Measurements from ENCODE around the gene SH2D5. TPM values are rescaled to one million over a fixed set of nuclear protein-coding genes. Genes with fewer than 3 reads are reported as not detected.

The SH2D5 gene
- total and polyA plus RNA-seq, 4 donors: 1.5 to 8.7 (median 5.1) TPM

GRCh38 chr1:20670936-20671335 lies 61.6 kb downstream of the SH2D5 start:
- no peak for DNase-seq (ENCODE audit: low read depth in 4 of 6, low spot score in 6 of 6)
- Histone ChIP-seq H3K9me3 (ENCODE audit: control insufficient read depth, insufficient read depth, low read length) (no peaks in the 10 kb centered on the region), H3K27ac (ENCODE audit: low read depth, low read length) (no peak overlapping the region), H3K27me3 (ENCODE audit: control insufficient read depth, insufficient read depth, low read length) (no peaks in the 10 kb centered on the region), H3K4me3 (ENCODE audit: low read depth, low read length) (no peak overlapping the region), H3K36me3 (ENCODE audit: control insufficient read depth, insufficient read depth, low read length) (peaks cover 29% of the 10 kb centered on the region), H3K4me1 (ENCODE audit: control insufficient read depth, insufficient read depth, low read length) (no peaks in the 10 kb centered on the region)
- 87% methylated on average over 5 of the region's 5 CpGs for WGBS (ENCODE audit: insufficient coverage)

Other genes starting within 250 kb of the SH2D5 start
- gene CAMK2N1, start 246.5 kb downstream of the SH2D5 start, total RNA-seq: 10 to 100 TPM; 36.4 to 93.3 TPM
- gene CAMK2N1, start 246.5 kb downstream of the SH2D5 start, polyA plus RNA-seq (ENCODE audit: insufficient read length in 2 of 2): 100 to 1,000 TPM; 300 to 385 TPM
- gene MUL1, start 224.6 kb downstream of the SH2D5 start, total RNA-seq: 10 to 100 TPM; 23.6 to 31.7 TPM
- 10 to 100 TPM; 30.9 to 34.4 TPM for gene MUL1, start 224.6 kb downstream of the SH2D5 start, polyA plus RNA-seq (ENCODE audit: insufficient read length in 2 of 2)
- gene FAM43B, start 180.1 kb downstream of the SH2D5 start, total RNA-seq: 1 to 10 TPM; 3.0 TPM
- 10 to 100 TPM; 14.1 to 14.4 TPM for gene FAM43B, start 180.1 kb downstream of the SH2D5 start, polyA plus RNA-seq (ENCODE audit: insufficient read length in 2 of 2)
- 1 to 10 TPM in 1 of 2 donors, under 1 TPM in 1; 0.61 to 1.8 TPM for gene CDA, start 143.6 kb downstream of the SH2D5 start, total RNA-seq
- gene CDA, start 143.6 kb downstream of the SH2D5 start, polyA plus RNA-seq (ENCODE audit: insufficient read length in 2 of 2): under 1 TPM; 0.57 to 0.99 TPM
- gene PINK1, start 99.2 kb downstream of the SH2D5 start, total RNA-seq: 100 to 1,000 TPM; 106 to 125 TPM
- 100 to 1,000 TPM; 153 to 164 TPM for gene PINK1, start 99.2 kb downstream of the SH2D5 start, polyA plus RNA-seq (ENCODE audit: insufficient read length in 2 of 2)
- 100 to 1,000 TPM; 124 to 205 TPM for gene DDOST, start 71.3 kb downstream of the SH2D5 start, total RNA-seq
- gene DDOST, start 71.3 kb downstream of the SH2D5 start, polyA plus RNA-seq (ENCODE audit: insufficient read length in 2 of 2): 100 to 1,000 TPM; 140 to 170 TPM
- 1 to 10 TPM; 3.9 to 4.2 TPM for gene KIF17, start 14.7 kb downstream of the SH2D5 start, total RNA-seq
- 10 to 100 TPM in 1 of 2 donors, 1 to 10 TPM in 1; 9.3 to 12.6 TPM for gene KIF17, start 14.7 kb downstream of the SH2D5 start, polyA plus RNA-seq (ENCODE audit: insufficient read length in 2 of 2)
- gene HP1BP3, start 54.6 kb upstream of the SH2D5 start, total RNA-seq: 100 to 1,000 TPM; 240 to 301 TPM
- 100 to 1,000 TPM; 271 to 302 TPM for gene HP1BP3, start 54.6 kb upstream of the SH2D5 start, polyA plus RNA-seq (ENCODE audit: insufficient read length in 2 of 2)